ENCODE data around the gene GALM. TPM values are rescaled to one million over a fixed set of nuclear protein-coding genes. Genes with fewer than 3 reads are reported as not detected.
A peak's percentile ranks its signal among the peaks of the same experiment; 100 is the strongest.

Gene GALM
- total RNA-seq, 1 donor from 2014 or later, result 1.6 TPM

- DNase-seq (ENCODE audit: low read depth), result peak; percentile 70
These were observed 17.7 kb upstream of the GALM start for GRCh38 chr2:38648107-38648761.

DNA sequence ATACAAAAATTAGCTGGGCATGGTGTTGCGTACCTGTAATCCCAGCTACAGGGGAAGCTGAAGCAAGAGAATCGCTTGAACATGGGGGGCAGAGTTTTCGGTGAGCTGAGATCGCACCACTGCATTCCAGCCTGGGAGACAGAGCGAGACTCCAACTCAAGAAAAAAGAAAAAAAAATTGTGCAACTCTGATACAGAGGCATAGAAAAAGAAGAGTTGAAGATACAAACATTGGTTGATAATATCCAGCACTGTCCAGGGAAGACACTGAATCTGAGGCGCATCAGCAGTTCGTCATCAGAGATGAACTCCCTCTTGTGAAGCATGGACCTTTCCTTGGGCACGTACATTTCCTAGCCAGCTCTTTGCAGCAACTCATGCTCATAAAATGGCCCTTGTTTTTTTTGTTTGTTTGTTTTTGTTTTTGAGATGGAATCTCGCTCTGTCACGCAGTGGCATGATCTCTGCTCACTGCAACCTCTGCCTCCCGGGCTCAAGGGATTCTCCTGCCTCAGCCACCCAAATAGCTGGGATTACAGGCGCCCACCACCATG is 16.7 kb upstream of the GALM start:
- no peak for DNase-seq (ENCODE audit: low read depth)
- H3K27me3 ChIP-seq (ENCODE audit: control insufficient read depth, insufficient read depth, low read length), result peaks cover 2% of the 10 kb centered on the region
- FAIRE-seq, result no peak
- TF ChIP-seq, protein P1, sequence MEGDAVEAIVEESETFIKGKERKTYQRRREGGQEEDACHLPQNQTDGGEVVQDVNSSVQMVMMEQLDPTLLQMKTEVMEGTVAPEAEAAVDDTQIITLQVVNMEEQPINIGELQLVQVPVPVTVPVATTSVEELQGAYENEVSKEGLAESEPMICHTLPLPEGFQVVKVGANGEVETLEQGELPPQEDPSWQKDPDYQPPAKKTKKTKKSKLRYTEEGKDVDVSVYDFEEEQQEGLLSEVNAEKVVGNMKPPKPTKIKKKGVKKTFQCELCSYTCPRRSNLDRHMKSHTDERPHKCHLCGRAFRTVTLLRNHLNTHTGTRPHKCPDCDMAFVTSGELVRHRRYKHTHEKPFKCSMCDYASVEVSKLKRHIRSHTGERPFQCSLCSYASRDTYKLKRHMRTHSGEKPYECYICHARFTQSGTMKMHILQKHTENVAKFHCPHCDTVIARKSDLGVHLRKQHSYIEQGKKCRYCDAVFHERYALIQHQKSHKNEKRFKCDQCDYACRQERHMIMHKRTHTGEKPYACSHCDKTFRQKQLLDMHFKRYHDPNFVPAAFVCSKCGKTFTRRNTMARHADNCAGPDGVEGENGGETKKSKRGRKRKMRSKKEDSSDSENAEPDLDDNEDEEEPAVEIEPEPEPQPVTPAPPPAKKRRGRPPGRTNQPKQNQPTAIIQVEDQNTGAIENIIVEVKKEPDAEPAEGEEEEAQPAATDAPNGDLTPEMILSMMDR (IDR thresholded peaks at IDR 0.05; ENCODE audit: insufficient read depth, low read length, severe bottlenecking), result no peak
- no peak overlapping the region for H3K4me3 ChIP-seq (ENCODE audit: low read depth, low read length)
- no peaks in the 10 kb centered on the region for H3K36me3 ChIP-seq (ENCODE audit: control insufficient read depth, insufficient read depth, low read length)

More at GRCh38 chr2:38648107-38648761, 17.7 kb upstream of the GALM start:
- FAIRE-seq, result no peak
- TF ChIP-seq, protein P1 (IDR thresholded peaks at IDR 0.05; ENCODE audit: insufficient read depth, low read length, severe bottlenecking), result no peak
- Histone ChIP-seq H3K4me3 (ENCODE audit: low read depth, low read length) (no peak overlapping the region), H3K27me3 (ENCODE audit: control insufficient read depth, insufficient read depth, low read length) (peaks cover 2% of the 10 kb centered on the region), H3K36me3 (ENCODE audit: control insufficient read depth, insufficient read depth, low read length) (no peaks in the 10 kb centered on the region)

GRCh38 chr2:38650012-38650411 is 15.9 kb upstream of the GALM start:
- DNase-seq (ENCODE audit: low read depth) (no peak), FAIRE-seq (no peak)
- TF ChIP-seq, protein P1 (IDR thresholded peaks at IDR 0.05; ENCODE audit: insufficient read depth, low read length, severe bottlenecking), result no peak

DNA sequence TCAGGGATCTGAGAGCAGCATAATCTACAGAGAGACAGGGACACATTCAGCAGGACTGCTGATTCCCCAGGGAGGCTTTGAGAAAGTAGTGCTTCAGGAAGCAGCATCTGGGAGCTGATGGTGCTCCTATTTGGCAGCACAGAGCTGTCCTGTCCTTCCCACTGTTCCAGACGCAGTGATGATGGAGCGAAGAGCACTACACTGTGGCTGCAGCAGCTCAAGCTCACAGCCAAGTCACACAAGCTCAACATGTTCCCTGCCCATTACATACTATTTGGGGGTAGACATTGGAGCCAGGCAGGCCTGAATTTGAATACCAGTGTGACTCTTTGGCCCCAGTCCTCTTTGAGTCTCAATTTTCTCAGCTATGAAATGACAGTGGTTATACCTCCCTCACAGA is 15.2 kb upstream of the GALM start:
- no peaks in the 10 kb centered on the region for H3K36me3 ChIP-seq (ENCODE audit: control insufficient read depth, insufficient read depth, low read length)
- TF ChIP-seq, protein P1 (IDR thresholded peaks at IDR 0.05; ENCODE audit: insufficient read depth, low read length, severe bottlenecking), result no peak
- H3K27me3 ChIP-seq (ENCODE audit: control insufficient read depth, insufficient read depth, low read length), result peaks cover 2% of the 10 kb centered on the region
- FAIRE-seq (no peak), DNase-seq (ENCODE audit: low read depth) (no peak)
- H3K4me3 ChIP-seq (ENCODE audit: low read depth, low read length), result no peak overlapping the region

More at GRCh38 chr2:38650012-38650411, 15.9 kb upstream of the GALM start:
- Histone ChIP-seq H3K4me3 (ENCODE audit: low read depth, low read length) (no peak overlapping the region), H3K36me3 (ENCODE audit: control insufficient read depth, insufficient read depth, low read length) (no peaks in the 10 kb centered on the region), H3K27me3 (ENCODE audit: control insufficient read depth, insufficient read depth, low read length) (peaks cover 2% of the 10 kb centered on the region)

GRCh38 chr2:38652431-38653273 is 13.3 kb upstream of the GALM start:
- DNase-seq (ENCODE audit: low read depth) (no peak), FAIRE-seq (no peak)
- Histone ChIP-seq H3K4me3 (ENCODE audit: low read depth, low read length) (no peak overlapping the region), H3K36me3 (ENCODE audit: control insufficient read depth, insufficient read depth, low read length) (no peaks in the 10 kb centered on the region), H3K27me3 (ENCODE audit: control insufficient read depth, insufficient read depth, low read length) (peaks cover 2% of the 10 kb centered on the region)
- TF ChIP-seq, protein P1 (IDR thresholded peaks at IDR 0.05; ENCODE audit: insufficient read depth, low read length, severe bottlenecking), result no peak

All from bronchial epithelial cell (primary cell).